Embryonic facial prominence (tissue), 1 donor: ENCODE data around the gene KCNS3.
"Not testable (repeated sequence)": the region's sequence is repeated elsewhere in the genome, so short reads cannot be mapped to it uniquely, and the experiment has no call there.

Experiments
- DNase-seq: peaks from one replicate; pipeline ENCODE4 v3.0.0-alpha.2; 2016; ENCODE audit errors: extremely low spot score

The KCNS3 gene

GRCh38 chr2:17943444-17943843, 65.0 kb downstream of the KCNS3 start:
- DNase-seq, result no peak

GRCh38 chr2:17947113-17947512, 68.6 kb downstream of the KCNS3 start:
- no peak for DNase-seq

GRCh38 chr2:17950006-17950405, 71.5 kb downstream of the KCNS3 start:
- DNase-seq, result no peak

GRCh38 chr2:17951563-17951962, 73.1 kb downstream of the KCNS3 start:
- no peak for DNase-seq

GRCh38 chr2:17958466-17959092, 80.1 kb downstream of the KCNS3 start:
- DNase-seq, result no peak

- no peak for DNase-seq
These were observed 80.9 kb downstream of the KCNS3 start for GRCh38 chr2:17959356-17959755.

GRCh38 chr2:17959833-17960232, 81.4 kb downstream of the KCNS3 start:
- DNase-seq, result no peak

GRCh38 chr2:17960925-17961324, 82.5 kb downstream of the KCNS3 start:
- DNase-seq, result no peak

GRCh38 chr2:17961789-17962188, 83.3 kb downstream of the KCNS3 start:
- DNase-seq, result no peak

GRCh38 chr2:17962876-17963275, 84.4 kb downstream of the KCNS3 start:
- no peak for DNase-seq

GRCh38 chr2:17963571-17963970, 85.1 kb downstream of the KCNS3 start:
- DNase-seq, result not testable (repeated sequence)

- no peak for DNase-seq
These were observed 86.7 kb downstream of the KCNS3 start for GRCh38 chr2:17965196-17965595.

- no peak for DNase-seq
These were observed 88.3 kb downstream of the KCNS3 start for GRCh38 chr2:17966798-17967197.

GRCh38 chr2:17969661-17970060, 91.2 kb downstream of the KCNS3 start:
- DNase-seq, result no peak

- no peak for DNase-seq
These were observed 93.2 kb downstream of the KCNS3 start for GRCh38 chr2:17971531-17972125.

- DNase-seq, result no peak
These were observed 94.5 kb downstream of the KCNS3 start for GRCh38 chr2:17972991-17973390.

GRCh38 chr2:17975401-17975800, 96.9 kb downstream of the KCNS3 start:
- DNase-seq, result no peak

- DNase-seq, result no peak
These were observed 98.6 kb downstream of the KCNS3 start for GRCh38 chr2:17976871-17977746.

- DNase-seq, result no peak
These were observed 101.2 kb downstream of the KCNS3 start for GRCh38 chr2:17979707-17980106.

- no peak for DNase-seq
These were observed 103.5 kb downstream of the KCNS3 start for GRCh38 chr2:17981936-17982335.
